Common myeloid progenitor, CD34-positive (primary cell): ENCODE results near the gene DRAXIN. TPM values are rescaled to one million over a fixed set of nuclear protein-coding genes. Genes with fewer than 3 reads are reported as not detected.
A peak's percentile ranks its signal among the peaks of the same experiment; 100 is the strongest.
"Not testable (repeated sequence)": the region's sequence is repeated elsewhere in the genome, so short reads cannot be mapped to it uniquely, and the experiment has no call there.

ENCODE experiments used
- CTCF ChIA-PET: fragments of 350-600 bp; sonication (Branson Sonifier 250); formaldehyde crosslinking; loops from one replicate; lab custom pipeline; 2021; ENCODE audit warnings: antibody characterized with exemption; lab: Charles Lee
- POLR2A ChIA-PET: fragments of 350-600 bp; sonication (Branson Sonifier 250); formaldehyde crosslinking; loops from one replicate; lab custom pipeline; 2021; ENCODE audit warnings: antibody characterized with exemption; lab: Charles Lee
- DNase-seq, 3 donors: peaks; one replicate each; pipeline versions ENCODE4 v3.0.0 to v3.0.0-alpha.2; 2013
- H3K27ac ChIP-seq, 2 experiments: 1 replicate in 1 of 2; 2 replicates in 1 of 2; pipeline ENCODE4 v1.7.0; 2013; ENCODE audit warnings: inconsistent platforms in 2 of 2, low read length in 2 of 2, mild to moderate bottlenecking in 2 of 2, low read depth in 1 of 2, moderate library complexity in 1 of 2; ENCODE audit not compliant: severe bottlenecking in 2 of 2, insufficient read depth in 1 of 2, poor library complexity in 1 of 2
- H3K27me3 ChIP-seq, 5 experiments: replicated peaks in 2 of 5; 1 replicate in 3 of 5; 2 replicates in 2 of 5; pipeline versions ENCODE4 v1.6.1 to v1.7.0; 2013; ENCODE audit warnings: low read length in 4 of 5, mild to moderate bottlenecking in 2 of 5, moderate library complexity in 2 of 5, inconsistent platforms in 1 of 5; ENCODE audit not compliant: insufficient read depth in 5 of 5, control insufficient read depth in 4 of 5
- H3K36me3 ChIP-seq, 4 experiments: 1 replicate in 2 of 4; 2 replicates in 2 of 4; pipeline versions ENCODE4 v1.6.1 to v1.7.0; 2013; ENCODE audit warnings: low read length in 3 of 4, control low read depth in 1 of 4, mild to moderate bottlenecking in 1 of 4; ENCODE audit not compliant: control insufficient read depth in 4 of 4, insufficient read depth in 4 of 4
- H3K4me1 ChIP-seq, 4 experiments: 1 replicate in 3 of 4; 2 replicates in 1 of 4; pipeline versions ENCODE4 v1.6.1 to v1.7.1; 2013; ENCODE audit warnings: low read length in 3 of 4, mild to moderate bottlenecking in 3 of 4, control low read depth in 1 of 4, inconsistent platforms in 1 of 4, moderate library complexity in 1 of 4; ENCODE audit not compliant: control insufficient read depth in 4 of 4, insufficient read depth in 4 of 4; ENCODE audit errors: control extremely low read depth in 1 of 4
- H3K4me3 ChIP-seq, 7 experiments: 1 replicate in 4 of 7; 2 replicates in 3 of 7; pipeline versions ENCODE4 v1.5.1 to v1.7.0; 2013; ENCODE audit warnings: mild to moderate bottlenecking in 7 of 7, low read length in 6 of 7, moderate library complexity in 6 of 7, inconsistent platforms in 2 of 7, low read depth in 2 of 7, control low read depth in 1 of 7; ENCODE audit not compliant: insufficient read depth in 4 of 7, control insufficient read depth in 1 of 7; ENCODE audit errors: extremely low read depth in 1 of 7
- H3K9me3 ChIP-seq, 5 experiments: 1 replicate in 4 of 5; 2 replicates in 1 of 5; pipeline versions ENCODE4 v1.6.1 to v1.7.1; 2013; ENCODE audit warnings: low read length in 4 of 5, mild to moderate bottlenecking in 2 of 5, inconsistent platforms in 1 of 5, low read depth in 1 of 5, moderate library complexity in 1 of 5; ENCODE audit not compliant: control insufficient read depth in 4 of 5, insufficient read depth in 2 of 5; ENCODE audit errors: control extremely low read depth in 1 of 5
- WGBS: methylation state at CpG from one replicate; pipeline ENCODE4 v1.1.5; 2013; ENCODE audit not compliant: insufficient coverage; 5-methylcytosine and 5-hydroxymethylcytosine counted together
- polyA plus RNA-seq: library from polyadenylated mRNA; unstranded; fragments of 120-200 nt; gene quantifications from one replicate; pipeline ENCODE4 v1.2.1, GENCODE V29; 2013

DRAXIN gene, protein sequence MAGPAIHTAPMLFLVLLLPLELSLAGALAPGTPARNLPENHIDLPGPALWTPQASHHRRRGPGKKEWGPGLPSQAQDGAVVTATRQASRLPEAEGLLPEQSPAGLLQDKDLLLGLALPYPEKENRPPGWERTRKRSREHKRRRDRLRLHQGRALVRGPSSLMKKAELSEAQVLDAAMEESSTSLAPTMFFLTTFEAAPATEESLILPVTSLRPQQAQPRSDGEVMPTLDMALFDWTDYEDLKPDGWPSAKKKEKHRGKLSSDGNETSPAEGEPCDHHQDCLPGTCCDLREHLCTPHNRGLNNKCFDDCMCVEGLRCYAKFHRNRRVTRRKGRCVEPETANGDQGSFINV
- 0.17 TPM for polyA plus RNA-seq

DNA sequence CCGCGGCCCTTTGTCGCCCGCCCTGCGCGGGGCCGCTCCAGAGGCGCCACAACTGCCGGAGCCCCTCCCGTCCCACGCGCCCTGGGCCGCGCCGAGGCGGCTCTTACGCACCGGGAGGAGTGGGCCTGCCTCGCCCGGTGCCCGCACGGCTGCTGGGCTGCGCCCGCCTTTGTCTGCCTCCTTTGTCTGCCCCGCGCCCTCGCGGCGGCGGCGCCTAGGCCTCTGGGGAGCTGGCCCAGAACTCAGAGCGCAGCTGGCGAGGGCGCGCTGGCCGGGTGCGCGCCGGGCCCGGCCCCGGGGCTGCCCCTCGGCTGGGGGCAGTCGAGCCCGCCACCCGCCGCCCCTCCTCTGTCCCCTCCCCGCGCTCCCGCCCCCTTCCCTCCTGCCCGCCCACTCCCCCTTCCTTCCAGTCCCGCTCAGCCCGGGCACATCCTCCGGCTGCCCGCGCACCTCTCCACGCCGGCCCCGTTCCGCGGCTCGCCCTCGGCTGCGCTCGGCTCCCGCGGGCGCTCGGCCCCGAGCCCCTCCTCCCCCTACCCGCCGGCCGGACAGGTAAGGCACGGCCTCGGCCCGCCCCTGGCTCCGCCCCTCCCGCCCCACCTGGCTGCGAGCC, at the start of gene DRAXIN:
Gene DRAXIN, plus strand, starts transcription at position 409 of the 613 bp plus-strand sequence. CDS start 14,549 bp downstream, outside the sequence.
- DNase-seq: peak in 2 of 3 donors; percentile 19 to 43
- CTCF ChIA-PET: interaction anchor here (2.2 kb wide), 1 partner anchor 27 kb away, joined by 5 read pairs; the partner anchor contains the start of gene FBXO6
- Histone ChIP-seq H3K36me3 (no peaks in the 10 kb centered on the region), H3K27me3 (peaks cover 6 to 67% (median 35%) of the 10 kb centered on the region in 5 experiments), H3K4me1 (peaks cover 0 to 34% (median 31%) of the 10 kb centered on the region in 4 experiments), H3K27ac (no peak within 1 kb of the TSS), H3K4me3 (peak within 1 kb of the TSS in 5 of 7 experiments; percentile 32 to 58 (median 57)), H3K9me3 (no peaks in the 10 kb centered on the region)
- POLR2A ChIA-PET: interaction anchor here (0.5 kb wide), 1 partner anchor 47 kb away, joined by 3 read pairs; no protein-coding TSS in a partner anchor
- 0% methylated on average over 63 of the region's 78 CpGs for WGBS

- ChIA-PET POLR2A (no interaction called here), CTCF (interaction anchor here (0.7 to 4.2 kb wide), 13 partner anchors 11 to 604 kb away, joined by 3 to 20 read pairs (median 3); no protein-coding TSS in a partner anchor)
- H3K36me3 ChIP-seq: no peaks in the 10 kb centered on the region
- peaks cover 0 to 2% (median 0%) of the 10 kb centered on the region in 4 experiments for H3K4me1 ChIP-seq
- 72% methylated on average over 3 of the region's 5 CpGs for WGBS
- no peak overlapping the region for H3K27ac ChIP-seq
- H3K4me3 ChIP-seq: no peak overlapping the region
- H3K9me3 ChIP-seq: no peaks in the 10 kb centered on the region
- peaks cover 0 to 16% (median 4%) of the 10 kb centered on the region in 5 experiments for H3K27me3 ChIP-seq
- no peak for DNase-seq
These were observed 49.7 kb upstream of the DRAXIN start for GRCh38 chr1:11641776-11642305.

DNA sequence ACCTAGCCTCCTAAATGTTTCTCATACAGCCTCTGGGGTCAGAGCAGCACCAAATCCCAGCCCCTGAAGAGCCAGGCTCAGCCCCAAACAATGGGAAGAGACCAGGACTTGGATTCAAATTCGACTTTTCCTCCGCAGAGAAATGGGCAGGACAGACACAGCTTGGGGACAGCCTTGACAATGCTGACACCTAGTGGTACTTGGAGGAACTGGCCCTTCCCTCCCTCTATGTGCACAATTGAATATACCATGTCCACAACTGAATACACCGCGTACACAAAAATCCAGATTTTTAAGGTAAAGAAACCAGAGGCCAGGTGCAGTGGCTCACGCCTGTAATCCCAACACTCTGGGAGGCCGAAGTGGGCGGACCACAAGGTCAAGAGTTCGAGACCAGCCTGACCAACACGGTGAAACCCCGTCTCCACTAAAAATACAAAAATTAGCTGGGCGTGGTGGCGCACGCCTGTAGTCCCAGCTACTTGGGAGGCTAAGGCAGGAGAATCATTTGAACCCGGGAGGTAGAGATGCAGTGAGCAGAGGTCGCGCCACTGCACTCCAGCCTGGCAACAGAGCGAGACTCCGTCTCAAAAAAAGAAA, 49.0 kb upstream of the DRAXIN start:
- H3K4me1 ChIP-seq, H3K27ac ChIP-seq, H3K4me3 ChIP-seq, H3K9me3 ChIP-seq, POLR2A ChIA-PET, H3K36me3 ChIP-seq: not testable (repeated sequence)
- 38% methylated on average over 11 of the region's 18 CpGs for WGBS
- peak; percentile 59 to 80 (median 66) for DNase-seq
- CTCF ChIA-PET: interaction anchor here (0.7 to 4.2 kb wide), 12 partner anchors 12 to 604 kb away, joined by 3 to 20 read pairs (median 3); no protein-coding TSS in a partner anchor
- peaks cover 0 to 13% (median 2%) of the 10 kb centered on the region in 5 experiments for H3K27me3 ChIP-seq

- 81% methylated on average over 5 of the region's 5 CpGs for WGBS
- H3K4me1 ChIP-seq: peaks cover 0 to 2% (median 0%) of the 10 kb centered on the region in 4 experiments
- ChIA-PET POLR2A (interaction anchor here (0.6 to 0.7 kb wide), 3 partner anchors 47 to 242 kb away, joined by 3 to 4 read pairs (median 3); no protein-coding TSS in a partner anchor), CTCF (interaction anchor here (0.5 to 4.2 kb wide), 10 partner anchors 10 to 606 kb away, joined by 3 to 26 read pairs (median 4); no protein-coding TSS in a partner anchor)
- H3K4me3 ChIP-seq: no peak overlapping the region
- H3K36me3 ChIP-seq: no peaks in the 10 kb centered on the region
- no peak overlapping the region for H3K27ac ChIP-seq
- no peaks in the 10 kb centered on the region for H3K9me3 ChIP-seq
- H3K27me3 ChIP-seq: peaks cover 0 to 16% (median 2%) of the 10 kb centered on the region in 5 experiments
- DNase-seq: no peak
These were observed 47.7 kb upstream of the DRAXIN start for GRCh38 chr1:11643782-11644181.

DNA sequence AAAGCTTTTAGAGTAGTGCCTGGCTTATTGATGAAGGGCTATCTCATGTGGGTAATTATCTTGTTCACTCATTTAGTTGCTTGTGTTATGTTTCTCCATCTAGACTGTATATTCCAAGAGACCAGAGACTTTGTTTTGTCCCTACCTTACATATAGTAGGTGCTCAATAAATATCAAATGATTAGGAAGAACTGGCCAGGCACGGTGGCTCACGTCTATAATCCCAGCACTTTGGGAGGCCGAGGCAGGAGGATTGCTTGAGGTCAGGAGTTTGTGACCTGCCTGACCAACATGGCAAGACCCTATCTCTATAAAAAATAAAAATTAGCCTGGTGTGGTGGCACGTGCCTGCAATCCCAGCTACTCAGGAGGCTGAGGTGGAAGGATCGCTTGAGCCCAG, 46.2 kb upstream of the DRAXIN start:
- no peak for DNase-seq
- peaks cover 0 to 30% (median 11%) of the 10 kb centered on the region in 5 experiments for H3K27me3 ChIP-seq
- no peak overlapping the region for H3K4me3 ChIP-seq
- POLR2A ChIA-PET: no interaction called here
- H3K36me3 ChIP-seq: no peaks in the 10 kb centered on the region
- no peaks in the 10 kb centered on the region for H3K9me3 ChIP-seq
- no peak overlapping the region for H3K27ac ChIP-seq
- CTCF ChIA-PET: interaction anchor here (0.6 to 3.4 kb wide), 15 partner anchors 8 to 609 kb away, joined by 3 to 26 read pairs (median 3); partner anchors contain the start of genes DISP3 and FBXO6
- peaks cover 0 to 10% (median 5%) of the 10 kb centered on the region in 4 experiments for H3K4me1 ChIP-seq
- WGBS: 100% methylated on average over 2 of the region's 5 CpGs

DNA sequence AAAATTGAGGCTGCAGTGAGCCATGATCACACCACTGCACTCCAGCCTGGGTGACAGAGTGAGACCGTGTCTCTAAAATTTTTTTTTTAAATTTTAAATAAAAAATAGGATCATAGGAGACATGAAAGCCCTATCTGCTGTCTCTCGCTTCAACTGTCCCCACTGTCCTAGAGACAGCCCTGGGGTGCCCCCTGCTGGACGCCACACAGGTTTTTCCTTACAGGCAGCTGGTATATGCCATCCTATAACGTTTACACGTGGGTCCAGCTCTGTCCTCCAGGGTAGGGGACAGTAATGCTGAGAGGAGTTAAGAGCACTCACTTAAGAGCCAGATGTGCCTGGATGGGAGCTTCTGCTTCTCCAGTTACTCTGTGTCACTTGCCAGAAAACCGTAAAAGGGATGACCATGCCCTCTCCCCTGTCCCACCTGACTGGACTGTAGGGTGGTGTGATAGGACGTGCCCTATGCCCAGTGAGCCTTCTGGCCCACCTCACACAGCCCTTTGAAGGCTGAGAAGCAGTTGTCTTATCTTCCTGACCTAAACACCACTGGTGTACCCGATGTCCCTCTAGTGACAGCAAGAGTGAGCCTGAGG, 45.7 kb upstream of the DRAXIN start:
- CTCF ChIA-PET: interaction anchor here (0.5 to 3.4 kb wide), 20 partner anchors 8 to 1729 kb away, joined by 3 to 26 read pairs (median 3); partner anchors contain the start of genes DISP3 and FBXO6
- peak; percentile 74 to 90 (median 84) for DNase-seq
- peaks cover 0 to 14% (median 9%) of the 10 kb centered on the region in 4 experiments for H3K4me1 ChIP-seq
- WGBS: 8% methylated on average over 3 of the region's 8 CpGs
- no peak overlapping the region for H3K4me3 ChIP-seq
- no peak overlapping the region for H3K27ac ChIP-seq
- peaks cover 0 to 32% (median 11%) of the 10 kb centered on the region in 5 experiments for H3K27me3 ChIP-seq
- H3K36me3 ChIP-seq: no peaks in the 10 kb centered on the region
- no peaks in the 10 kb centered on the region for H3K9me3 ChIP-seq
- POLR2A ChIA-PET: no interaction called here
